ENCODE measurements around the gene KCNMA1.
"Not testable (repeated sequence)": the region's sequence is repeated elsewhere in the genome, so short reads cannot be mapped to it uniquely, and the experiment has no call there.

Gene KCNMA1

DNA sequence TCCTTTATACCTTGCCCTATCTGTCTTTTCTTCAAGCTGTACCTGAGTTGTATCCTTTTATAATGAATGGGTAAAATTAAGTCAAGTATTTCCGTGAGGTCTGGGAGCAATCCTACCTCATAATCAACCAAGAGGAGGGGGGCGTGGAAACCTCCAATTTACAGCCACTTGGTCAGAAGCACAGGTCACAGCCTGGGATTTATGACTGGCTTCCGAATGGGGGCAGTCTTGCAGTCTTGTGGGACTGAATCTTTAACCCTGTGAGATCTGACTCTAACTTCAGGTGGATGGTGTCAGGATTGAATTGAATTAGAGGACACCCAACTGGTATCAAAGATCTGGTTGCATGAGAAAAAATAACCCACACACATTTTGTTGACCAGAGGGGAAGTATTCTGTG, 23.5 kb upstream of the KCNMA1 start:
- Histone ChIP-seq H2AK5ac (ENCODE audit: low read length) (no peak overlapping the region), H2BK120ac (ENCODE audit: low read depth, low read length) (no peak overlapping the region), H3K36me3 (ENCODE audit: control insufficient read depth, insufficient read depth, low read length) (no peaks in the 10 kb centered on the region), H3K27ac (ENCODE audit: low read depth, low read length) (no peak overlapping the region), H3K79me2 (ENCODE audit: control insufficient read depth, insufficient read depth, low read length) (no peaks in the 10 kb centered on the region), H3K23ac (ENCODE audit: low read length) (no peak overlapping the region), H3K79me1 (ENCODE audit: low read length) (no peaks in the 10 kb centered on the region), H3K4me1 (ENCODE audit: control insufficient read depth, low read depth, low read length) (no peaks in the 10 kb centered on the region), H4K5ac (ENCODE audit: low read length) (no peak overlapping the region), H4K8ac (ENCODE audit: low read depth, low read length) (no peak overlapping the region), H3K4me3 (ENCODE audit: low read length) (no peak overlapping the region), H3K9ac (ENCODE audit: low read length) (no peak overlapping the region), H3K56ac (ENCODE audit: low read length) (no peak overlapping the region), H3K18ac (ENCODE audit: low read length) (no peak overlapping the region), H2BK15ac (replicated peaks; ENCODE audit: low read depth) (no peak overlapping the region), H3K27me3 (ENCODE audit: insufficient read depth, low read length, poor library complexity) (no peaks in the 10 kb centered on the region), H3K4ac (ENCODE audit: low read depth, low read length) (no peak overlapping the region), H3K4me2 (ENCODE audit: low read length) (no peak overlapping the region), H2BK5ac (ENCODE audit: low read length) (no peak overlapping the region)
- DNase-seq, result peak; percentile 47
- no CpG with 5 or more reads among the region's 3 CpGs for WGBS (ENCODE audit: extremely low coverage, insufficient coverage, low lambda C conversion rate)

DNA sequence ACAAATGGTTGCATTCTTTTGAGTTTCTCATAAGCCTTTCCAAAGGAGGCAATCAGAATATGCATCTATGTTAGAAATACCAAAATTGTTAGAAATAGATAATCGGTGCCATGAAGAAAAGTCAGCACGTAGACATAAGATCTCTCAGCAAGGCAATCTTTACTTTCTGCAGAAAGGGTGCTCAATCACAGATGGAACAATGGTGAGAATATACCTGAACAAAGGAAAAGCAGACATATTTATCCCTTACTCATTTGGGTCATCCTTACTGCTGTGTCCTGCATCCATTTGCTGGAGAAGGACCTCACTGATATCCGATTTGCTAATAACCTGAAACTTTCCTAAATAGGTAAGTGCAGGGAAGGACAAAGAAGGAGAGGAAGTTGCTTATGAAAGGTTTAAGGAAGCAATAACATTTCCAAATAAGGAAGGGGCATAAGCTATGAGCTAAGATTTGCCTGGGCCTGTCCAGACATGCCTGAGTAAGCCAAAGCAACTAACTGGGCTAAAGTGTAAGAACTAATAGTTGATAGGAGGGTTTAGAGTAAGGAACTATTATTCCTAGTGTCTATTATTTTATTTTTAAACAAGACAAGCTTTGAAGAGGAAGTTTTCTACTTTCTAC, 21.6 kb upstream of the KCNMA1 start:
- not testable (repeated sequence) for H3K23ac ChIP-seq (ENCODE audit: low read length); DNase-seq; H3K4ac ChIP-seq (ENCODE audit: low read depth, low read length); H3K79me2 ChIP-seq (ENCODE audit: control insufficient read depth, insufficient read depth, low read length); H2BK120ac ChIP-seq (ENCODE audit: low read depth, low read length); H3K36me3 ChIP-seq (ENCODE audit: control insufficient read depth, insufficient read depth, low read length); H2BK5ac ChIP-seq (ENCODE audit: low read length); H3K4me2 ChIP-seq (ENCODE audit: low read length); H3K27me3 ChIP-seq (ENCODE audit: insufficient read depth, low read length, poor library complexity); H3K56ac ChIP-seq (ENCODE audit: low read length); H2BK15ac ChIP-seq (replicated peaks; ENCODE audit: low read depth); H4K5ac ChIP-seq (ENCODE audit: low read length); H3K4me1 ChIP-seq (ENCODE audit: control insufficient read depth, low read depth, low read length); H3K79me1 ChIP-seq (ENCODE audit: low read length); H4K8ac ChIP-seq (ENCODE audit: low read depth, low read length); H3K27ac ChIP-seq (ENCODE audit: low read depth, low read length); H2AK5ac ChIP-seq (ENCODE audit: low read length); H3K4me3 ChIP-seq (ENCODE audit: low read length); H3K9ac ChIP-seq (ENCODE audit: low read length); H3K18ac ChIP-seq (ENCODE audit: low read length)
- no CpG with 5 or more reads among the region's 3 CpGs for WGBS (ENCODE audit: extremely low coverage, insufficient coverage, low lambda C conversion rate)

DNA sequence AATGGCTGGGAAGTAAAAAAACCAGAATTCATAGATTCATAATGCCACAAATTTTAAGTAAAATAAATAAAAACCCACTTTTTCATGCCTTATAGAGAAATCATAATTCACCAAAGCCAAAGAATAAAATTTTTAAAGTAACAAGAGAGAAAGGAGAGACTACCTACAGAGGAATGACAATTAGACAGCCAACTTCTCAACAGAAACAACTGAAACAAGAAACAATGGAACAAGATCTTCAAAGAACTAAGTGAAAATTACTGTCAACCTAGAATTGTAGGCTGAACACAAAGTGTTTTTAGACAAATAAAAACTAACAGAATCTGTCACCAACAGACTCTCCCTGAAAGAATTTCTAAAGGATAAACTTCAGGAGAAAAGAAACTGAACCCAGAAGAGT, 15.6 kb upstream of the KCNMA1 start:
- no peak overlapping the region for H2BK15ac ChIP-seq (replicated peaks; ENCODE audit: low read depth)
- no peaks in the 10 kb centered on the region for H3K27me3 ChIP-seq (ENCODE audit: insufficient read depth, low read length, poor library complexity)
- no peak for DNase-seq
- H2BK5ac ChIP-seq (ENCODE audit: low read length), result no peak overlapping the region
- H4K5ac ChIP-seq (ENCODE audit: low read length), result no peak overlapping the region
- no peak overlapping the region for H3K4me2 ChIP-seq (ENCODE audit: low read length)
- no peak overlapping the region for H3K4ac ChIP-seq (ENCODE audit: low read depth, low read length)
- H2AK5ac ChIP-seq (ENCODE audit: low read length), result no peak overlapping the region
- H3K36me3 ChIP-seq (ENCODE audit: control insufficient read depth, insufficient read depth, low read length), result no peaks in the 10 kb centered on the region
- H4K8ac ChIP-seq (ENCODE audit: low read depth, low read length), result no peak overlapping the region
- no peak overlapping the region for H3K4me3 ChIP-seq (ENCODE audit: low read length)
- H3K27ac ChIP-seq (ENCODE audit: low read depth, low read length), result no peak overlapping the region
- no peaks in the 10 kb centered on the region for H3K79me2 ChIP-seq (ENCODE audit: control insufficient read depth, insufficient read depth, low read length)
- no peak overlapping the region for H2BK120ac ChIP-seq (ENCODE audit: low read depth, low read length)
- no peak overlapping the region for H3K9ac ChIP-seq (ENCODE audit: low read length)
- no peaks in the 10 kb centered on the region for H3K79me1 ChIP-seq (ENCODE audit: low read length)
- no peak overlapping the region for H3K18ac ChIP-seq (ENCODE audit: low read length)
- no peak overlapping the region for H3K23ac ChIP-seq (ENCODE audit: low read length)
- no peak overlapping the region for H3K56ac ChIP-seq (ENCODE audit: low read length)
- no peaks in the 10 kb centered on the region for H3K4me1 ChIP-seq (ENCODE audit: control insufficient read depth, low read depth, low read length)

DNA sequence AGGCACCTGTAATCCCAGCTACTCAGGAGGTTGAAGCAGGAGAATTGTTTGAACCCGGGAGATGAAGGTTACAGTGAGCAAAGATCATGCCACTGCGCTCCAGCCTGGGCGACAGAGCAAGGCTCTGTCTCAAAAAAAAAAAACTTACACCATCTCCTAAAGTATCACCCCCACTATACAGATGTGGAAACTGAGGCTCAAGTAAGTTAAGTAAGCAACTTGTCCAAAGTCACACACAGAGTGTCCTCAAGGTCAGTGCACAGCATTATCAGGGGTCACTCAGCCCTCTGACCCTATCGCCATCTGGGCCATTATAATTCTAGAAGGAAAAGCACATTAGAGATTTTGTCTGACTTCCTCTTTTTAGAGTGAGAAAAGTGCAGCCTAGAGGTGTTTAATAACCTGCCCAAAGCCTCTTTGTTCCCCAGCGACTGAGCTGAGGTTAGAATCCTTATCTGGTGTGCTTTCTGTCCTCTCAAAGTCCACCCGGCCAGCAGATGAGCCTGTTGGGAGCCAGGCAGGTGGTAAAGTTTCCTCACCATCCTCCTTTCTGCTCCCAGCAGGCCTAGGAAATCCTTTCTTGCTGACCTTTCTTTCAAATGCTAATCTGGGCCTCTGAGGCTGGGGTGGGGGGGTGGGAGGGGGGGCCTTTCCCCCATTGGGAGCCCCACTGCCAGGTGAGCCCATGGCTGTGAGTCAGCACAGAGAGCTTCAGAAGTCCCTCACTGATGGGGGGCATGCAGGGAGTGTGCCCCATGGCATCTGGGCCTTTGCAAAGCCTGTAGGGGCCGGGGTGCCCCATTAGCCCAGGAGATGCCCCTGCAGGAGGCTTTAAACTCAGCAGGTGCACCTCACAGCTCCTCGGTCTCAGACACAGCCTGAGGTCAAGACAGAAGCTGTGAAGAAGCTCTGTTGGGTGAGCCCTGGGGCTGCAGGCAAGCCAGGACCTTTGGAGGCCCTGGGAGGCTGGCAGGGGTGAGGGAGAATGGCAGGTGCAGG, 12.0 kb upstream of the KCNMA1 start:
- Histone ChIP-seq H2BK120ac (ENCODE audit: low read depth, low read length) (no peak overlapping the region), H4K5ac (ENCODE audit: low read length) (no peak overlapping the region), H4K8ac (ENCODE audit: low read depth, low read length) (no peak overlapping the region), H3K56ac (ENCODE audit: low read length) (no peak overlapping the region), H3K79me1 (ENCODE audit: low read length) (no peaks in the 10 kb centered on the region), H2BK15ac (replicated peaks; ENCODE audit: low read depth) (no peak overlapping the region), H3K27me3 (ENCODE audit: insufficient read depth, low read length, poor library complexity) (no peaks in the 10 kb centered on the region), H3K4me1 (ENCODE audit: control insufficient read depth, low read depth, low read length) (no peaks in the 10 kb centered on the region), H3K4me3 (ENCODE audit: low read length) (no peak overlapping the region), H3K36me3 (ENCODE audit: control insufficient read depth, insufficient read depth, low read length) (no peaks in the 10 kb centered on the region), H2BK5ac (ENCODE audit: low read length) (no peak overlapping the region), H3K9ac (ENCODE audit: low read length) (no peak overlapping the region), H3K23ac (ENCODE audit: low read length) (no peak overlapping the region), H3K79me2 (ENCODE audit: control insufficient read depth, insufficient read depth, low read length) (no peaks in the 10 kb centered on the region), H3K4ac (ENCODE audit: low read depth, low read length) (no peak overlapping the region), H2AK5ac (ENCODE audit: low read length) (no peak overlapping the region), H3K27ac (ENCODE audit: low read depth, low read length) (no peak overlapping the region), H3K4me2 (ENCODE audit: low read length) (no peak overlapping the region), H3K18ac (ENCODE audit: low read length) (no peak overlapping the region)
- no peak for DNase-seq
- WGBS (ENCODE audit: extremely low coverage, insufficient coverage, low lambda C conversion rate), result no CpG with 5 or more reads among the region's 8 CpGs

DNA sequence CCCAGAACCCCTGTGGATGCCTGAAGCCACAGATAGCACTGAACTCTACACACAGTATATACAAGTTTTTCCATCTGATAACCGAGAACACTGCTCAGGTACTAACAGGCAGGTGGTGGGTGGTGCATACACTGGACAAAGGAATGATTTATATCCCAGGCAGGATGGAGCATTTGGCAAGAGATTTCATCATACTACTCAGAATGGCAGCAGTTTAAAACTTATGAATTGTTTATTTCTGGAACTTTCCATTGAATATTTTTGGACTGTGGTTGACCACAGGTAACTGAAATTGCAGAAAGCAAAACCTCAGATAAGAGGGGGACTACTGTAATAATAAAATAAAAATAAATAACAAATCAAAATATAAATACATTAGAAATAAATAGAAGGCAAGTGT, 10.9 kb upstream of the KCNMA1 start:
- Histone ChIP-seq H2BK120ac (ENCODE audit: low read depth, low read length) (no peak overlapping the region), H3K27ac (ENCODE audit: low read depth, low read length) (no peak overlapping the region), H3K4me1 (ENCODE audit: control insufficient read depth, low read depth, low read length) (no peaks in the 10 kb centered on the region), H3K9ac (ENCODE audit: low read length) (no peak overlapping the region), H3K79me2 (ENCODE audit: control insufficient read depth, insufficient read depth, low read length) (no peaks in the 10 kb centered on the region), H4K5ac (ENCODE audit: low read length) (no peak overlapping the region), H3K4me3 (ENCODE audit: low read length) (no peak overlapping the region), H3K27me3 (ENCODE audit: insufficient read depth, low read length, poor library complexity) (no peaks in the 10 kb centered on the region), H2BK15ac (replicated peaks; ENCODE audit: low read depth) (no peak overlapping the region), H3K4me2 (ENCODE audit: low read length) (no peak overlapping the region), H3K36me3 (ENCODE audit: control insufficient read depth, insufficient read depth, low read length) (no peaks in the 10 kb centered on the region), H3K79me1 (ENCODE audit: low read length) (no peaks in the 10 kb centered on the region), H3K18ac (ENCODE audit: low read length) (no peak overlapping the region), H3K4ac (ENCODE audit: low read depth, low read length) (no peak overlapping the region), H3K56ac (ENCODE audit: low read length) (no peak overlapping the region), H2AK5ac (ENCODE audit: low read length) (no peak overlapping the region), H4K8ac (ENCODE audit: low read depth, low read length) (no peak overlapping the region), H3K23ac (ENCODE audit: low read length) (no peak overlapping the region), H2BK5ac (ENCODE audit: low read length) (no peak overlapping the region)
- no CpG with 5 or more reads among the region's 1 CpG for WGBS (ENCODE audit: extremely low coverage, insufficient coverage, low lambda C conversion rate)
- DNase-seq, result no peak

Data from mesendoderm (in vitro differentiated cells).